ENCODE results near the gene NMBR. TPM values are rescaled to one million over a fixed set of nuclear protein-coding genes. Genes with fewer than 3 reads are reported as not detected.
"Not testable (repeated sequence)": the region's sequence is repeated elsewhere in the genome, so short reads cannot be mapped to it uniquely, and the experiment has no call there.

Gene NMBR
- total RNA-seq, 2 donors from 2014 or later = 0.33 TPM; not detected in 1

DNA sequence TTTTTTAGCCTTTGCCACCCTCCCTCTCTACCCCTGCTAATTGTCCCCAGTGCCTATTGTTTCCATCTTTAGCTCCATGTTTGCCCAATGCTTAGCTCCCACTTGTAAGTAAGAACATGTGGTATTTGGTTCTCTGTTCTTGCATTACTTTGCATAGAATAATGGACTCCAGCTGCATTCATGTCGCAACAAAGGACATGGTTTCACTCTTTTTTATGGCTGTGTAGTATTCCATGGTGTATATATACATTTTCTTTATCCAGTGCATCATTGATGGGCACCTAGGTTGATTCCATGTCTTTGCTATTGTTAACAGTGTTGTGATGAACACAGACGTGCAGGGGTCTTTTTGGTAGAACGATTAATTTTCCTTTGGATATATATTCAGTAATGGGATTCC is 118.4 kb downstream of the NMBR start:
- Mint-ChIP-seq H3K27ac (no peak overlapping the region), H3K4me1 (peaks cover 4% of the 10 kb centered on the region), H3K36me3 (ENCODE audit: low read depth) (peaks cover 3% of the 10 kb centered on the region), H3K4me3 (no peak overlapping the region), H3K9me3 (peaks cover 15% of the 10 kb centered on the region), H3K27me3 (ENCODE audit: insufficient read depth) (no peaks in the 10 kb centered on the region)
- TF ChIP-seq, protein P1, sequence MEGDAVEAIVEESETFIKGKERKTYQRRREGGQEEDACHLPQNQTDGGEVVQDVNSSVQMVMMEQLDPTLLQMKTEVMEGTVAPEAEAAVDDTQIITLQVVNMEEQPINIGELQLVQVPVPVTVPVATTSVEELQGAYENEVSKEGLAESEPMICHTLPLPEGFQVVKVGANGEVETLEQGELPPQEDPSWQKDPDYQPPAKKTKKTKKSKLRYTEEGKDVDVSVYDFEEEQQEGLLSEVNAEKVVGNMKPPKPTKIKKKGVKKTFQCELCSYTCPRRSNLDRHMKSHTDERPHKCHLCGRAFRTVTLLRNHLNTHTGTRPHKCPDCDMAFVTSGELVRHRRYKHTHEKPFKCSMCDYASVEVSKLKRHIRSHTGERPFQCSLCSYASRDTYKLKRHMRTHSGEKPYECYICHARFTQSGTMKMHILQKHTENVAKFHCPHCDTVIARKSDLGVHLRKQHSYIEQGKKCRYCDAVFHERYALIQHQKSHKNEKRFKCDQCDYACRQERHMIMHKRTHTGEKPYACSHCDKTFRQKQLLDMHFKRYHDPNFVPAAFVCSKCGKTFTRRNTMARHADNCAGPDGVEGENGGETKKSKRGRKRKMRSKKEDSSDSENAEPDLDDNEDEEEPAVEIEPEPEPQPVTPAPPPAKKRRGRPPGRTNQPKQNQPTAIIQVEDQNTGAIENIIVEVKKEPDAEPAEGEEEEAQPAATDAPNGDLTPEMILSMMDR (conservative IDR thresholded peaks at IDR 0.05) = no peak
- Histone ChIP-seq H3K9me3 (ENCODE audit: control insufficient read depth, low read length) (peaks cover 10% of the 10 kb centered on the region), H3K36me3 (ENCODE audit: control insufficient read depth, insufficient read depth, low read length) (no peaks in the 10 kb centered on the region), H3K27ac (ENCODE audit: low read depth, low read length) (no peak overlapping the region), H3K9ac (ENCODE audit: extremely low read depth, low read length, poor library complexity, severe bottlenecking) (no peak overlapping the region), H3K27me3 (ENCODE audit: control insufficient read depth, insufficient read depth, low read length, poor library complexity, severe bottlenecking) (no peaks in the 10 kb centered on the region), H3K4me3 (ENCODE audit: low read length) (no peak overlapping the region), H3K4me1 (ENCODE audit: control insufficient read depth, insufficient read depth, low read length) (no peaks in the 10 kb centered on the region)
- WGBS, 2 experiments (ENCODE audit: insufficient coverage in 1 of 2, insufficient read length in 1 of 2) = 86 to 100% methylated on average over 1 to 3 of the region's 3 CpGs
- no peak for DNase-seq

GRCh38 chr6:142027804-142028203 is 119.1 kb downstream of the NMBR start:
- not testable (repeated sequence) for H3K27me3 Mint-ChIP-seq (ENCODE audit: insufficient read depth); H3K9ac ChIP-seq (ENCODE audit: extremely low read depth, low read length, poor library complexity, severe bottlenecking); H3K4me1 ChIP-seq (ENCODE audit: control insufficient read depth, insufficient read depth, low read length); H3K9me3 ChIP-seq (ENCODE audit: control insufficient read depth, low read length); H3K4me3 ChIP-seq (ENCODE audit: low read length); H3K36me3 ChIP-seq (ENCODE audit: control insufficient read depth, insufficient read depth, low read length); H3K4me3 Mint-ChIP-seq; H3K36me3 Mint-ChIP-seq (ENCODE audit: low read depth); H3K27me3 ChIP-seq (ENCODE audit: control insufficient read depth, insufficient read depth, low read length, poor library complexity, severe bottlenecking); H3K27ac Mint-ChIP-seq; H3K4me1 Mint-ChIP-seq; H3K27ac ChIP-seq (ENCODE audit: low read depth, low read length); DNase-seq
- H3K9me3 Mint-ChIP-seq = peaks cover 15% of the 10 kb centered on the region
- WGBS, 2 experiments (ENCODE audit: insufficient coverage in 1 of 2, insufficient read length in 1 of 2) = 83 to 87% methylated on average over 2 to 3 of the region's 3 CpGs

DNA sequence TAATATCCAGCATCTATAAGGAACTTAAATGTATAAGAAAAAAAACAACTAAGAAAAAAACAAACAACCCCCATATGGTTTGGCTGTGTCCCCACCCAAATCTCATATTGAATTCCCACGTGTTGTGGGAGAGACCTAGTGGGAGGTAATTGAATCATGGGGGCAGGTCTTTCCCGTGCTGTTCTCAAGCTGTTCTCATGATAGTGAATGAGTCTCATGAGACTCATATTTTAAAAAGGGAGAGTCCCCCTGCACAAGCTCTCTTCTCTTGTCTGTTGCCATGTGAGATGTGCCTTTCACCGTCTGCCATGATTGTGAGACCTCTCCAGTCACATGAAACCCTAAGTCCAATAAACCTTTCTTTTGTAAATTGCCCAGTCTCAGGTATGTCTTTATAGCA is 119.8 kb downstream of the NMBR start:
- Mint-ChIP-seq H3K4me3 (no peak overlapping the region), H3K27me3 (ENCODE audit: insufficient read depth) (no peaks in the 10 kb centered on the region), H3K36me3 (ENCODE audit: low read depth) (peaks cover 3% of the 10 kb centered on the region), H3K27ac (no peak overlapping the region), H3K4me1 (peaks cover 7% of the 10 kb centered on the region), H3K9me3 (peaks cover 15% of the 10 kb centered on the region)
- no peak for DNase-seq
- Histone ChIP-seq H3K27me3 (ENCODE audit: control insufficient read depth, insufficient read depth, low read length, poor library complexity, severe bottlenecking) (no peaks in the 10 kb centered on the region), H3K36me3 (ENCODE audit: control insufficient read depth, insufficient read depth, low read length) (no peaks in the 10 kb centered on the region), H3K27ac (ENCODE audit: low read depth, low read length) (no peak overlapping the region), H3K9ac (ENCODE audit: extremely low read depth, low read length, poor library complexity, severe bottlenecking) (no peak overlapping the region), H3K4me1 (ENCODE audit: control insufficient read depth, insufficient read depth, low read length) (no peaks in the 10 kb centered on the region), H3K9me3 (ENCODE audit: control insufficient read depth, low read length) (peaks cover 10% of the 10 kb centered on the region), H3K4me3 (ENCODE audit: low read length) (no peak overlapping the region)
- WGBS, 2 experiments (ENCODE audit: insufficient coverage in 1 of 2, insufficient read length in 1 of 2) = 96 to 100% methylated on average over 1 to 3 of the region's 3 CpGs
- TF ChIP-seq, protein P1 (conservative IDR thresholded peaks at IDR 0.05) = no peak

DNA sequence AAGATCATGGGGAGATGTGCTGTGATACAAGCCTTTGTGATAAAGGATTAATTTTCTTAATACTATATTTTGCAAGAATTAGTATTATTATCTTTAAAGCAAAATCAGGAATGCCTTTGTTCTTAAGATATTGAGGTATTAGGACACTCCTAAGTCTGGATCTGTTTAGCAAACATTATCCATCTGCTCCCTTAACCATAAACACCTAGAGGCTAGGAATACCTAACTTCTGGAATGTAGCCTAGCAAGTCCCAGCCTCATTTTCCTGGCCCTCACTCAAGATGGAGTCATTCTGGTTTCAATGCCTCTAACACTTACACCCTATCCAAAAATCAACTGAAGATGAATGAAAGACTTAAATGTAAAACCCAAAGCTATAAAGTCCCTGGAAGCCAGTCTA is 120.5 kb downstream of the NMBR start:
- Histone ChIP-seq H3K27me3 (ENCODE audit: control insufficient read depth, insufficient read depth, low read length, poor library complexity, severe bottlenecking) (no peaks in the 10 kb centered on the region), H3K4me3 (ENCODE audit: low read length) (no peak overlapping the region), H3K4me1 (ENCODE audit: control insufficient read depth, insufficient read depth, low read length) (no peaks in the 10 kb centered on the region), H3K36me3 (ENCODE audit: control insufficient read depth, insufficient read depth, low read length) (no peaks in the 10 kb centered on the region), H3K9ac (ENCODE audit: extremely low read depth, low read length, poor library complexity, severe bottlenecking) (no peak overlapping the region), H3K9me3 (ENCODE audit: control insufficient read depth, low read length) (peaks cover 10% of the 10 kb centered on the region), H3K27ac (ENCODE audit: low read depth, low read length) (no peak overlapping the region)
- Mint-ChIP-seq H3K4me3 (no peak overlapping the region), H3K4me1 (peaks cover 10% of the 10 kb centered on the region), H3K27me3 (ENCODE audit: insufficient read depth) (no peaks in the 10 kb centered on the region), H3K27ac (no peak overlapping the region), H3K36me3 (ENCODE audit: low read depth) (peaks cover 7% of the 10 kb centered on the region), H3K9me3 (peaks cover 15% of the 10 kb centered on the region)
- TF ChIP-seq, protein P1 (conservative IDR thresholded peaks at IDR 0.05) = no peak
- no peak for DNase-seq
